HEK293T (cell line): ENCODE data around the gene BEST2.

Experiments used
- CTCF ChIA-PET: fragments of 350-600 bp; formaldehyde crosslinking; extraction: SDS; loops from one replicate; lab custom pipeline; 2021; ENCODE audit warnings: antibody characterized with exemption, inconsistent platforms; lab: Yijun Ruan, JAX
- POLR2A ChIA-PET: fragments of 350-600 bp; formaldehyde crosslinking; extraction: SDS; loops from one replicate; lab custom pipeline; 2020; ENCODE audit warnings: antibody characterized with exemption, inconsistent platforms; lab: Yijun Ruan, JAX
- DNase-seq: peaks from one replicate; pipeline ENCODE4 v3.0.0; 2012; ENCODE audit warnings: mixed read lengths; ENCODE audit errors: extremely low spot score
- ARNT ChIP-seq: fragments of 450-650 bp; IDR thresholded peaks from 2 replicates; pipeline ENCODE4 v1.6.1; 2017; ENCODE audit warnings: mild to moderate bottlenecking
- BHLHE40 ChIP-seq: fragments of 450-650 bp; IDR thresholded peaks from 2 replicates; pipeline ENCODE4 v1.6.1; 2016; ENCODE audit warnings: mild to moderate bottlenecking, moderate library complexity, borderline replicate concordance
- CTBP1 ChIP-seq: fragments of 450-650 bp; IDR thresholded peaks from 2 replicates; pipeline ENCODE4 v1.6.1; 2016; ENCODE audit warnings: borderline replicate concordance
- ELF4 ChIP-seq: fragments of 450-650 bp; IDR thresholded peaks from 2 replicates; pipeline ENCODE4 v1.6.1; 2017; ENCODE audit warnings: antibody characterized with exemption
- FOXA1 ChIP-seq: fragments of 450-650 bp; IDR thresholded peaks from 2 replicates; pipeline ENCODE4 v1.6.1; 2016; ENCODE audit warnings: mild to moderate bottlenecking
- FOXK2 ChIP-seq: fragments of 450-650 bp; IDR thresholded peaks from 2 replicates; pipeline ENCODE4 v1.6.1; 2016; ENCODE audit warnings: mild to moderate bottlenecking
- FOXM1 ChIP-seq: fragments of 450-650 bp; IDR thresholded peaks from 2 replicates; pipeline ENCODE4 v1.6.1; 2017; ENCODE audit warnings: mild to moderate bottlenecking, borderline replicate concordance
- HDGF ChIP-seq: fragments of 450-650 bp; IDR thresholded peaks from 2 replicates; pipeline ENCODE4 v1.6.1; 2017; ENCODE audit warnings: antibody characterized with exemption, borderline replicate concordance
- L3MBTL2 ChIP-seq: fragments of 450-650 bp; conservative IDR thresholded peaks from 2 replicates; pipeline ENCODE4 v1.6.1; 2016; ENCODE audit warnings: mild to moderate bottlenecking
- LEF1 ChIP-seq: fragments of 450-650 bp; IDR thresholded peaks from 2 replicates; pipeline ENCODE4 v1.6.1; 2017; ENCODE audit warnings: mild to moderate bottlenecking, borderline replicate concordance
- NFRKB ChIP-seq: fragments of 450-650 bp; IDR thresholded peaks from 2 replicates; pipeline ENCODE4 v1.6.1; 2016; ENCODE audit warnings: mild to moderate bottlenecking, moderate library complexity
- PKNOX1 ChIP-seq: fragments of 450-650 bp; IDR thresholded peaks from 2 replicates; pipeline ENCODE4 v1.6.1; 2016
- SP1 ChIP-seq: fragments of 450-650 bp; IDR thresholded peaks from 2 replicates; pipeline ENCODE4 v1.6.1; 2017
- SUZ12 ChIP-seq: fragments of 450-650 bp; IDR thresholded peaks from 2 replicates; pipeline ENCODE4 v1.6.1; 2016; ENCODE audit warnings: mild to moderate bottlenecking
- TARDBP ChIP-seq: fragments of 450-650 bp; IDR thresholded peaks from 2 replicates; pipeline ENCODE4 v1.6.1; 2016
- ZNF384 ChIP-seq: fragments of 450-650 bp; IDR thresholded peaks from 2 replicates; pipeline ENCODE4 v1.6.1; 2016

The BEST2 gene

GRCh38 chr19:12800923-12801465 lies 49.4 kb downstream of the BEST2 start:
- no peak for DNase-seq
- TF ChIP-seq HDGF (no peak), FOXK2 (no peak), SP1 (no peak), FOXA1 (no peak), ARNT (no peak), TARDBP (no peak)
- ChIA-PET POLR2A (interaction anchor here (1.0 to 2.1 kb wide), 4 partner anchors 9 to 40 kb away, joined by 3 to 6 read pairs (median 4); partner anchors contain the start of gene JUNB), CTCF (interaction anchor here (0.8 to 1.8 kb wide), 3 partner anchors 35 to 44 kb away, joined by 5 to 9 read pairs (median 6); no protein-coding TSS in a partner anchor)

- peak; percentile 42 for TF ChIP-seq L3MBTL2
- TF ChIP-seq ZNF384 = no peak
- peak; percentile 76; the same call in 1 of the 2 replicates for TF ChIP-seq FOXM1
- POLR2A ChIA-PET = interaction anchor here (1.2 to 1.6 kb wide), 5 partner anchors 9 to 46 kb away, joined by 3 to 9 read pairs (median 5); partner anchors contain the start of gene JUNB
- peak; percentile 86 for DNase-seq
- CTCF ChIA-PET = interaction anchor here (1.6 to 1.8 kb wide), 2 partner anchors 24 to 44 kb away, joined by 5 to 9 read pairs; no protein-coding TSS in a partner anchor
Measured at GRCh38 chr19:12801466-12802266, 50.1 kb downstream of the BEST2 start, which contains the start of the genes PRDX2 and THSD8. Gene PRDX2, minus strand, starts transcription at chr19:12801800. Its CDS starts 539 bp downstream, at chr19:12801261. Gene THSD8, plus strand, starts transcription at chr19:12802069. Its CDS starts 3 bp downstream, at chr19:12802072.

GRCh38 chr19:12802267-12803106 lies 50.9 kb downstream of the BEST2 start:
- no peak for DNase-seq
- no peak for TF ChIP-seq BHLHE40
- no peak for TF ChIP-seq SUZ12
- TF ChIP-seq LEF1 = no peak
- TF ChIP-seq FOXA1 = no peak
- no peak for TF ChIP-seq CTBP1
- no peak for TF ChIP-seq FOXM1
- no peak for TF ChIP-seq ZNF384
- no peak for TF ChIP-seq FOXK2
- no peak for TF ChIP-seq TARDBP
- no peak for TF ChIP-seq ARNT
- POLR2A ChIA-PET = interaction anchor here (1.2 to 1.6 kb wide), 3 partner anchors 9 to 45 kb away, joined by 3 to 9 read pairs (median 5); partner anchors contain the start of gene JUNB
- CTCF ChIA-PET = interaction anchor here (1.6 kb wide), 1 partner anchor 25 kb away, joined by 5 read pairs; no protein-coding TSS in a partner anchor

- DNase-seq = no peak
- ChIA-PET POLR2A (no interaction called here), CTCF (interaction anchor here (1.0 kb wide), 1 partner anchor 38 kb away, joined by 3 read pairs; no protein-coding TSS in a partner anchor)
- TF ChIP-seq TARDBP = no peak
- TF ChIP-seq FOXA1 = no peak
- no peak for TF ChIP-seq NFRKB
- no peak for TF ChIP-seq ELF4
- no peak for TF ChIP-seq SP1
- no peak for TF ChIP-seq CTBP1
- no peak for TF ChIP-seq PKNOX1
- TF ChIP-seq FOXK2 = no peak
- no peak for TF ChIP-seq FOXM1
- TF ChIP-seq ARNT = no peak
- no peak for TF ChIP-seq ZNF384
- no peak for TF ChIP-seq LEF1
- TF ChIP-seq L3MBTL2 = no peak
- TF ChIP-seq HDGF = no peak
- no peak for TF ChIP-seq BHLHE40
Measured at GRCh38 chr19:12804051-12804450, 52.5 kb downstream of the BEST2 start.

GRCh38 chr19:12806242-12807081 lies 54.9 kb downstream of the BEST2 start, which contains the start of gene RNASEH2A:
Gene RNASEH2A, plus strand, starts transcription at chr19:12806584. Its CDS starts 90 bp downstream, at chr19:12806674.
- peak; percentile 96 for DNase-seq
- ChIA-PET CTCF (interaction anchor here (0.7 to 1.2 kb wide), 2 partner anchors 9 to 46 kb away, joined by 4 to 5 read pairs; no protein-coding TSS in a partner anchor), POLR2A (interaction anchor here (0.7 to 2.3 kb wide), 23 partner anchors 9 to 347 kb away, joined by 3 to 19 read pairs (median 4); partner anchors contain the start of genes DNASE2, GCDH, GET3 and JUNB)
- TF ChIP-seq ELF4 = peak; percentile 42; the same call in 1 of the 2 replicates
- no peak for TF ChIP-seq ARNT
- TF ChIP-seq L3MBTL2 = peak; percentile 99
- TF ChIP-seq ZNF384 = no peak
